GM23338 (cell line): ENCODE results near the gene PTOV1. TPM values are rescaled to one million over a fixed set of nuclear protein-coding genes. Genes with fewer than 3 reads are reported as not detected.

Source experiments
- ATAC-seq: fragments of 200-7000 bp; cut with Tn5 transposase; 3 replicates; pipeline ENCODE4 v1.9.1; 2020
- DNase-seq: peaks from one replicate; pipeline ENCODE4 v3.0.0-alpha.2; 2015; ENCODE audit warnings: low spot score
- H2AFZ ChIP-seq: fragments of 200-600 bp; sonication (generic); 2 replicates; pipeline ENCODE4 v1.8.0; 2016; ENCODE audit warnings: antibody characterized with exemption, mild to moderate bottlenecking, moderate library complexity
- H3F3A ChIP-seq: fragments of 200-600 bp; sonication (generic); replicated peaks from 2 replicates; pipeline ENCODE4 v1.8.0; 2017; ENCODE audit warnings: antibody characterized with exemption, mixed run types, low read depth
- H3K27ac ChIP-seq: fragments of 200-600 bp; sonication (generic); 2 replicates; pipeline ENCODE4 v1.6.1; 2016; ENCODE audit warnings: low read depth
- H3K27me3 ChIP-seq: fragments of 200-600 bp; sonication (generic); 2 replicates; pipeline ENCODE4 v1.8.0; 2016; ENCODE audit warnings: mild to moderate bottlenecking, mixed run types, moderate library complexity; ENCODE audit not compliant: insufficient read depth
- H3K36me3 ChIP-seq: fragments of 200-600 bp; sonication (generic); 2 replicates; pipeline ENCODE4 v1.8.0; 2016; ENCODE audit warnings: mild to moderate bottlenecking; ENCODE audit not compliant: insufficient read depth
- H3K4me1 ChIP-seq: fragments of 200-600 bp; sonication (generic); 2 replicates; pipeline ENCODE4 v1.8.0; 2016; ENCODE audit warnings: mild to moderate bottlenecking, moderate library complexity; ENCODE audit not compliant: insufficient read depth
- H3K4me2 ChIP-seq: fragments of 200-600 bp; sonication (generic); 2 replicates; pipeline ENCODE4 v1.7.1; 2017; ENCODE audit warnings: mixed run types
- H3K4me3 ChIP-seq: fragments of 200-600 bp; sonication (generic); 2 replicates; pipeline ENCODE4 v1.6.1; 2016; ENCODE audit warnings: mixed run types
- H3K79me2 ChIP-seq: fragments of 200-600 bp; sonication (generic); replicated peaks from 2 replicates; pipeline ENCODE4 v1.8.0; 2017; ENCODE audit warnings: mild to moderate bottlenecking; ENCODE audit not compliant: insufficient read depth
- H3K9me2 ChIP-seq: fragments of 200-600 bp; sonication (generic); 2 replicates; pipeline ENCODE4 v1.8.0; 2017; ENCODE audit not compliant: insufficient read depth
- H4K20me1 ChIP-seq: fragments of 200-600 bp; sonication (generic); replicated peaks from 2 replicates; pipeline ENCODE4 v1.8.0; 2017; ENCODE audit warnings: mild to moderate bottlenecking; ENCODE audit not compliant: insufficient read depth
- H3K27ac Mint-ChIP-seq: 2 replicates; pipeline ENCODE4 v1.8.0; 2020; ENCODE audit warnings: inconsistent platforms, mild to moderate bottlenecking, moderate library complexity, mixed read lengths
- H3K27me3 Mint-ChIP-seq: 3 replicates; pipeline ENCODE4 v1.8.0; 2022; ENCODE audit warnings: low read depth, mild to moderate bottlenecking, moderate library complexity, mixed read lengths, inconsistent platforms; ENCODE audit not compliant: insufficient read depth, poor library complexity
- H3K36me3 Mint-ChIP-seq: 3 replicates; pipeline ENCODE4 v1.8.0; 2021; ENCODE audit warnings: low read depth, mild to moderate bottlenecking, inconsistent platforms, moderate library complexity, mixed read lengths
- H3K4me1 Mint-ChIP-seq: 3 replicates; pipeline ENCODE4 v1.8.0; 2020; ENCODE audit warnings: mild to moderate bottlenecking, inconsistent platforms, mixed read lengths
- H3K4me3 Mint-ChIP-seq: 3 replicates; pipeline ENCODE4 v1.8.0; 2021; ENCODE audit warnings: moderate library complexity, mild to moderate bottlenecking, inconsistent platforms, mixed read lengths
- H3K9me3 Mint-ChIP-seq: 3 replicates; pipeline ENCODE4 v1.8.0; 2020; ENCODE audit warnings: moderate library complexity, mild to moderate bottlenecking, inconsistent platforms, mixed read lengths
- EZH2 ChIP-seq: fragments of 200-600 bp; sonication (generic); IDR thresholded peaks from one replicate; pipeline ENCODE4 v1.8.0; 2017; ENCODE audit warnings: antibody characterized with exemption, mild to moderate bottlenecking, low read depth; ENCODE audit not compliant: unreplicated experiment
- EZH2phosphoT487 ChIP-seq: fragments of 200-600 bp; sonication (generic); IDR thresholded peaks from one replicate; pipeline ENCODE4 v1.8.1; 2018; ENCODE audit warnings: antibody characterized with exemption; ENCODE audit not compliant: unreplicated experiment
- NANOG ChIP-seq: IDR thresholded peaks from 2 replicates; pipeline ENCODE4 v1.6.1; 2016; ENCODE audit warnings: antibody characterized with exemption, borderline replicate concordance
- POLR2AphosphoS5 ChIP-seq: IDR thresholded peaks from 2 replicates; pipeline ENCODE4 v1.6.1; 2016; ENCODE audit warnings: antibody characterized with exemption, low read depth
- REST ChIP-seq: IDR thresholded peaks from one replicate; pipeline ENCODE4 v1.6.1; 2018; ENCODE audit warnings: antibody characterized with exemption; ENCODE audit not compliant: unreplicated experiment
- ZNF462 ChIP-seq: fragments of 250-450 bp; sonication (Bioruptor Pico); IDR thresholded peaks from 2 replicates; pipeline ENCODE4 v1.5.0; 2020; ENCODE audit warnings: mild to moderate bottlenecking, moderate library complexity
- polyA plus RNA-seq: library from polyadenylated mRNA; unstranded; fragments of >200 nt; fragmentation: Nextera tagmentation; extraction: Ambion mirVana; gene quantifications from 2 replicates; pipeline ENCODE4 v1.2.1, GENCODE V29; 2016
- total RNA-seq: library from RNA; depleted of rRNA; stranded (reverse); fragments of >200 nt; shearing (Covaris generic); gene quantifications from 2 replicates; pipeline ENCODE4 v1.2.3, GENCODE V29; 2014
- TF ChIP-seq, protein P1 (sequence below): IDR thresholded peaks from 2 replicates; pipeline ENCODE4 v1.6.1; 2016; ENCODE audit warnings: antibody characterized with exemption

PTOV1 gene
- total and polyA plus RNA-seq, 2 experiments from 2014 or later: 188 to 209 TPM

GRCh38 chr19:49887037-49887664 is 36.2 kb downstream of the PTOV1 start:
- no peak overlapping the region for H3K27ac Mint-ChIP-seq
- DNase-seq (no peak), ATAC-seq (no peak)
- peaks cover 13% of the 10 kb centered on the region for H3K36me3 ChIP-seq
- H3K27ac ChIP-seq: no peak overlapping the region
- H3K4me1 Mint-ChIP-seq: peaks cover 9% of the 10 kb centered on the region
- no peak for TF ChIP-seq EZH2phosphoT487
- TF ChIP-seq, protein P1, sequence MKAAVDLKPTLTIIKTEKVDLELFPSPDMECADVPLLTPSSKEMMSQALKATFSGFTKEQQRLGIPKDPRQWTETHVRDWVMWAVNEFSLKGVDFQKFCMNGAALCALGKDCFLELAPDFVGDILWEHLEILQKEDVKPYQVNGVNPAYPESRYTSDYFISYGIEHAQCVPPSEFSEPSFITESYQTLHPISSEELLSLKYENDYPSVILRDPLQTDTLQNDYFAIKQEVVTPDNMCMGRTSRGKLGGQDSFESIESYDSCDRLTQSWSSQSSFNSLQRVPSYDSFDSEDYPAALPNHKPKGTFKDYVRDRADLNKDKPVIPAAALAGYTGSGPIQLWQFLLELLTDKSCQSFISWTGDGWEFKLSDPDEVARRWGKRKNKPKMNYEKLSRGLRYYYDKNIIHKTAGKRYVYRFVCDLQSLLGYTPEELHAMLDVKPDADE: no peak
- no peaks in the 10 kb centered on the region for H3K79me2 ChIP-seq
- peaks cover 21% of the 10 kb centered on the region for H3K27me3 Mint-ChIP-seq
- no peak overlapping the region for H3K4me3 Mint-ChIP-seq
- H3K9me3 Mint-ChIP-seq: peaks cover 8% of the 10 kb centered on the region
- no peak overlapping the region for H3K4me3 ChIP-seq
- H3K4me1 ChIP-seq: peaks cover 9% of the 10 kb centered on the region; the same call in 1 of the 2 replicates
- H3K4me2 ChIP-seq: no peak overlapping the region
- no peak overlapping the region for H2AFZ ChIP-seq
- H4K20me1 ChIP-seq: no peaks in the 10 kb centered on the region; the same call in 1 of the 2 replicates
- H3F3A ChIP-seq: peaks cover 30% of the 10 kb centered on the region; the same call in 1 of the 2 replicates
- H3K9me2 ChIP-seq: no peaks in the 10 kb centered on the region
- H3K27me3 ChIP-seq: 0 out of 2 replicates have a peak, but pooled peaks cover 3% of the 10 kb centered on the region
- H3K36me3 Mint-ChIP-seq: peaks cover 51% of the 10 kb centered on the region

DNA sequence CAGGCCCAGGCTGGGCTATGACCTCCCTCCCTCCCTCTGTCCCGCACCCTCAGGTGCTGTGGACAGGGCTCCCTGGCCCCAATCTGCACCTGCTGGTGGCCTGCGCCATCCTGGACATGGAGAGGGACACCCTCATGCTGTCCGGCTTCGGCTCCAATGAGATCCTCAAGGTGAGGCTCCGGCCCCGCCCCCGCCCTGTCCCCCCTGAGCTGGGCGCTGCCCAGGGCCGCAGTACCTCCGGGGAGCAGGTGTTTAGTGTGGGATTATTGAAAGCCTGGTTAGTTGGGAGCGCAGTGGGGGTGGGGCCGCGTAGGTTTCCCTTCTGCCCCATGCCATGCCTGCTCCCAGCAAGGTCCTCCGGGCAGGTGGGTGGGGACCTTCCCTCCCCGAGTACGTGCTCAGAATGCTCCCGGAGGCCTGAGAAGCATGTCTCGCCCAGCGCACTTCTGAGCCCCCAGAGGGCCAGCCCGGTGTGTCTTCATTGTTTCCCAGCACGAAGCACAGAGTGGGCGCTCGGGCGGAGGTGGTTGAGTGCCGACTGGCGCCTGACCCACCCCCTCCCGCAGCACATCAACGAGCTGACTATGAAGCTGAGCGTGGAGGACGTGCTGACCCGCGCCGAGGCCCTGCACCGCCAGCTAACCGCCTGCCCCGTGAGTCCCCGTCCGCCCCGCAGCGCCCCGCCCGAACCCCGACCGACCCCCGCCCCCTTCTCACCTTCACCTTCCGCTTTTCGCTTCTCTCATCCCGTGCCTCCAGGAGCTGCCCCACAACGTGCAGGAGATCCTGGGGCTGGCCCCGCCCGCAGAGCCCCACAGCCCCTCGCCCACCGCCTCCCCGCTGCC is 36.9 kb downstream of the PTOV1 start:
- H3K9me2 ChIP-seq: no peaks in the 10 kb centered on the region
- H3K4me1 ChIP-seq: peaks cover 9% of the 10 kb centered on the region; the same call in 1 of the 2 replicates
- H3K36me3 ChIP-seq: peaks cover 13% of the 10 kb centered on the region
- ATAC-seq: no peak
- H4K20me1 ChIP-seq: no peaks in the 10 kb centered on the region; the same call in 1 of the 2 replicates
- H3F3A ChIP-seq: peaks cover 30% of the 10 kb centered on the region; the same call in 1 of the 2 replicates
- 0 out of 2 replicates have a peak, but pooled peaks cover 3% of the 10 kb centered on the region for H3K27me3 ChIP-seq
- DNase-seq: no peak
- H3K4me3 ChIP-seq: no peak overlapping the region
- no peak overlapping the region for H3K27ac Mint-ChIP-seq
- H3K27me3 Mint-ChIP-seq: peaks cover 22% of the 10 kb centered on the region
- H3K9me3 Mint-ChIP-seq: peaks cover 8% of the 10 kb centered on the region
- H3K4me3 Mint-ChIP-seq: no peak overlapping the region
- no peak overlapping the region for H3K4me2 ChIP-seq
- H3K27ac ChIP-seq: no peak overlapping the region
- H3K36me3 Mint-ChIP-seq: peaks cover 45% of the 10 kb centered on the region
- no peaks in the 10 kb centered on the region for H3K79me2 ChIP-seq
- no peak overlapping the region for H2AFZ ChIP-seq
- H3K4me1 Mint-ChIP-seq: peaks cover 9% of the 10 kb centered on the region
- TF ChIP-seq REST (no peak), EZH2 (no peak), POLR2AphosphoS5 (no peak), ZNF462 (CRISPR knock-in tag) (no peak), NANOG (no peak)
